RWPE2 (cell line): ENCODE results near the gene CDC73.

Experiments
- ATAC-seq: fragments of 200-7000 bp; cut with Tn5 transposase; 3 replicates; pipeline ENCODE4 v1.9.1; 2021; ENCODE audit warnings: low read depth
- DNase-seq: peaks from one replicate; pipeline ENCODE4 v3.0.0-alpha.2; 2020; ENCODE audit warnings: low spot score
- H3K27ac ChIP-seq: fragments of 450-650 bp; 2 replicates; pipeline ENCODE4 v1.5.1; 2017; ENCODE audit warnings: mild to moderate bottlenecking; ENCODE audit not compliant: poor library complexity, severe bottlenecking
- H3K27me3 ChIP-seq: fragments of 250-450 bp; sonication (Bioruptor Pico); 2 replicates; pipeline ENCODE4 v1.5.1; 2021; ENCODE audit warnings: mild to moderate bottlenecking, moderate library complexity; ENCODE audit not compliant: insufficient read depth, poor library complexity, severe bottlenecking
- H3K36me3 ChIP-seq: fragments of 250-450 bp; sonication (Bioruptor Pico); 2 replicates; pipeline ENCODE4 v1.5.1; 2020; ENCODE audit warnings: low read depth, mild to moderate bottlenecking, moderate library complexity
- H3K4me1 ChIP-seq: fragments of 250-450 bp; sonication (Bioruptor Pico); 2 replicates; pipeline ENCODE4 v1.5.1; 2021; ENCODE audit warnings: mild to moderate bottlenecking, moderate library complexity; ENCODE audit not compliant: insufficient read depth, poor library complexity, severe bottlenecking
- H3K4me3 ChIP-seq: fragments of 250-450 bp; sonication (Bioruptor Pico); 2 replicates; pipeline ENCODE4 v1.5.1; 2021; ENCODE audit warnings: mild to moderate bottlenecking, moderate library complexity; ENCODE audit not compliant: severe bottlenecking
- H3K9me3 ChIP-seq: fragments of 250-450 bp; sonication (Bioruptor Pico); 2 replicates; pipeline ENCODE4 v1.5.1; 2021; ENCODE audit warnings: mild to moderate bottlenecking, moderate library complexity; ENCODE audit not compliant: severe bottlenecking
- TF ChIP-seq, protein P1 (sequence below): fragments of 450-650 bp; IDR thresholded peaks from one replicate; pipeline ENCODE4 v1.5.1; 2017; ENCODE audit warnings: mild to moderate bottlenecking, moderate library complexity; ENCODE audit not compliant: poor library complexity, severe bottlenecking

CDC73 gene

DNA sequence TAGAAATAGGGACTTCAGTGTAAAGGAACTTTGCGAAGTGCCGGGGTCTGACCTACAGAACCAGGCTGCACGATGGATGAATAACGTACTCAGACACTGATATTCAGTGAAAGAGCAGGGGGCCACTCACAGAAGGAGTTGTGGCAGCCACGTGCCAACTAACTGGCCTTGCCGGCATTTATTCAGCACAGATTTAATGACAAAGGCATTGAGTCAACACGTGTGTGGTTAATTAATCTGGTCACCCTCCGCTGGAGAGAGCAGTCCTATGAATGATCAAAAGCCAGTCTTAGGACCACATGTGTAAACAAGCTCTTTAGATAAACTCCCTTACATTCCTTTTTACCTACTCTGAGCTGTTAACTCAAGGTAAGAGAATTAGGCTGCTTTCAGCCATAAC lies 70.8 kb downstream of the CDC73 start:
- ATAC-seq (no peak), DNase-seq (no peak)
- no peaks in the 10 kb centered on the region for H3K9me3 ChIP-seq
- H3K27ac ChIP-seq = no peak overlapping the region
- TF ChIP-seq, protein P1, sequence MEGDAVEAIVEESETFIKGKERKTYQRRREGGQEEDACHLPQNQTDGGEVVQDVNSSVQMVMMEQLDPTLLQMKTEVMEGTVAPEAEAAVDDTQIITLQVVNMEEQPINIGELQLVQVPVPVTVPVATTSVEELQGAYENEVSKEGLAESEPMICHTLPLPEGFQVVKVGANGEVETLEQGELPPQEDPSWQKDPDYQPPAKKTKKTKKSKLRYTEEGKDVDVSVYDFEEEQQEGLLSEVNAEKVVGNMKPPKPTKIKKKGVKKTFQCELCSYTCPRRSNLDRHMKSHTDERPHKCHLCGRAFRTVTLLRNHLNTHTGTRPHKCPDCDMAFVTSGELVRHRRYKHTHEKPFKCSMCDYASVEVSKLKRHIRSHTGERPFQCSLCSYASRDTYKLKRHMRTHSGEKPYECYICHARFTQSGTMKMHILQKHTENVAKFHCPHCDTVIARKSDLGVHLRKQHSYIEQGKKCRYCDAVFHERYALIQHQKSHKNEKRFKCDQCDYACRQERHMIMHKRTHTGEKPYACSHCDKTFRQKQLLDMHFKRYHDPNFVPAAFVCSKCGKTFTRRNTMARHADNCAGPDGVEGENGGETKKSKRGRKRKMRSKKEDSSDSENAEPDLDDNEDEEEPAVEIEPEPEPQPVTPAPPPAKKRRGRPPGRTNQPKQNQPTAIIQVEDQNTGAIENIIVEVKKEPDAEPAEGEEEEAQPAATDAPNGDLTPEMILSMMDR = no peak
- H3K4me3 ChIP-seq = no peak overlapping the region
- H3K4me1 ChIP-seq = peaks cover under 1% of the 10 kb centered on the region
- no peaks in the 10 kb centered on the region for H3K36me3 ChIP-seq
- H3K27me3 ChIP-seq = no peaks in the 10 kb centered on the region

DNA sequence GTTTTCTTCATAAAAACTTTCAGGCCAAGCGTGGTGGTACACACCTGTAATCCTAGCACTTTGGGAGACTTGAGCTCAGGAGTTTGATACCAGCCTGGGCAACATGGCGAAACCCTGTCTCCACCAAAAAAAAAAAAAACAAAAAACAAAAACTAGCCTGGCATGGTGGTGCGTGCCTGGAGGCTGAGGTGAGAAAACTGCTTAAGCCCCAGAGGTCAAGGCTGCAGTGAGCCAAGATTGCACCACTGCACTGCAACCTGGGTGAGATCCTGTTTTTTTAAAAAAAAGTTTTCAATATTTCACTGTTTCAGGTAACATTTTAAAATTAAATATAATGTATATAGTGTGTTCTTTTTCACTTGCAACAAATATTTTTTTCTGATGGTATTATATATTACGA lies 78.1 kb downstream of the CDC73 start:
- TF ChIP-seq, protein P1 = no peak
- Histone ChIP-seq H3K36me3 (peaks cover 16% of the 10 kb centered on the region; the same call in 1 of the 2 replicates), H3K9me3 (peaks cover 1% of the 10 kb centered on the region), H3K4me3 (no peak overlapping the region), H3K27me3 (no peaks in the 10 kb centered on the region), H3K4me1 (peaks cover 9% of the 10 kb centered on the region), H3K27ac (no peak overlapping the region)
- DNase-seq (no peak), ATAC-seq (no peak)

DNA sequence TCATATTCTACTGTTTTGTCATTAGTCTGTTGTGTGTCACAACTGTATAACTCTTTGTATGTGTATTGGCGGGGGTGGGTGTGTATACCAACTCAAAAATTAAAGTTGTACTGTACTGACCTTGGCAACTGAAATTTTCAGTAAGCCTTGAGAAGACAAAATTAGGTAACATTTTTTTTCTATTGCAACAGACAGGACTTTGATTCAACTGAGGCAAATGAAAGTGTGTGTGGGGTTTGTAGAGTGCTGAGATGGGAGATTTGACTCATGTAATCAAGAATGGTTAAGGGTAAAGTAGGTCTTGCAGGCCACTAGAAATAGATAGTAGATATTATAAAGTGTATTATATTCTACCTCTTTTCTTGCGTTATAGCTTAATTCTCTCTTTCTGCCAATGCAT lies 79.2 kb downstream of the CDC73 start:
- H3K36me3 ChIP-seq = peaks cover 22% of the 10 kb centered on the region; the same call in 1 of the 2 replicates
- H3K27ac ChIP-seq = no peak overlapping the region
- no peak for DNase-seq
- TF ChIP-seq, protein P1 = no peak
- H3K9me3 ChIP-seq = peaks cover 1% of the 10 kb centered on the region
- H3K4me1 ChIP-seq = peaks cover 9% of the 10 kb centered on the region
- no peaks in the 10 kb centered on the region for H3K27me3 ChIP-seq
- no peak overlapping the region for H3K4me3 ChIP-seq
- no peak for ATAC-seq

DNA sequence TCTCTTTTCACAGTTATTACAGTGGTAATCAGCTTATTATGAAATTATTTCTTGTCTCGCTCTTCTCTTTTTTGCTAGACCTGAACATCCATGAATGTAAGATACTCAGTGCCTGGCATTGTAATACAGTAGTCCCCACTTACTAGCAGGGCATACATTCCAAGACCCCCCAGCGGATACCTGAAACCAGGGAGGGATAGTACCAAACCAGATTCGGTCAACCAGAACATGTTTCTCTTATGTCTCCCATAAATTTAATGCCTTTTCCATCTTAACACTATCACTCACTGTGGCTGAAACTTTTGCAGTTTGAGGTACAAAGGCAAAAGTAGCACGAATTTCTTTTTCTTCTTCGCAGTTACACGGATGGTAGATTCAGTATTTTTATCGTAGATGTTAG lies 89.2 kb downstream of the CDC73 start:
- Histone ChIP-seq H3K9me3 (peaks cover 2% of the 10 kb centered on the region), H3K4me1 (peaks cover 27% of the 10 kb centered on the region), H3K27ac (peak overlapping the region; percentile 87), H3K27me3 (no peaks in the 10 kb centered on the region), H3K36me3 (peaks cover 68% of the 10 kb centered on the region), H3K4me3 (no peak overlapping the region)
- no peak for ATAC-seq
- TF ChIP-seq, protein P1 = no peak
- no peak for DNase-seq

DNA sequence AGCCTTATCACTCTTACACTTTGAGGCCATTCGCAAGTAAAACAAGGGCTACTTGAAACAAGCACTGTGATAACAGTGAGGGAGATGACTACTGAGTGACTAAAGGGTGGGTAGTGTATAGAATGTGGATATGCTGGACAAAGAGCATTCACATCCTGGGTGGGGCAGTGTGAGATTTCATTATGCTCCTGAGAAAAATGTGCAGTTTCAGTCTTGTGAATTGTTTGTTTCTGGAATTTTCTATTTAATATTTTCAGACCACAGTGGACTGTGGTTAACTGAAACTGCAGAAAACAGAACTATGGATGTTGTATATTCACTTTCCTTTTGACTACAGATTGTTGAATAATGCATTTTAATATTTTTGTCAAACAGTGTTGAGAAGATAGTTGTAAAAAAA lies 89.7 kb downstream of the CDC73 start:
- peaks cover 27% of the 10 kb centered on the region for H3K4me1 ChIP-seq
- TF ChIP-seq, protein P1 = peak; percentile 10
- H3K4me3 ChIP-seq = no peak overlapping the region
- peaks cover 64% of the 10 kb centered on the region for H3K36me3 ChIP-seq
- H3K27ac ChIP-seq = peak overlapping the region; percentile 87
- peak; percentile 38 for DNase-seq
- no peaks in the 10 kb centered on the region for H3K27me3 ChIP-seq
- peaks cover 2% of the 10 kb centered on the region for H3K9me3 ChIP-seq
- ATAC-seq = peak; percentile 100
